HAP-1 (cell line): ENCODE data around the gene BEAN1.

Experiments
- DNase-seq, 2 experiments: peaks; one replicate each; pipeline ENCODE4 v3.0.0-alpha.2; 2016 to 2020; ENCODE audit warnings: low spot score in 2 of 2
- H3K27me3 ChIP-seq: fragments of 250-450 bp; sonication (Bioruptor Pico); 2 replicates; pipeline ENCODE4 v1.5.1; 2020; ENCODE audit warnings: low read depth, mild to moderate bottlenecking, moderate library complexity
- H3K36me3 ChIP-seq: fragments of 250-450 bp; sonication (Bioruptor Pico); replicated peaks from 2 replicates; pipeline ENCODE4 v1.5.1; 2020; ENCODE audit warnings: mild to moderate bottlenecking
- H3K4me1 ChIP-seq: fragments of 250-450 bp; sonication (Bioruptor Pico); 2 replicates; pipeline ENCODE4 v1.5.1; 2020; ENCODE audit warnings: mild to moderate bottlenecking
- H3K4me3 ChIP-seq: fragments of 250-450 bp; sonication (Bioruptor Pico); 2 replicates; pipeline ENCODE4 v1.5.1; 2020; ENCODE audit warnings: mild to moderate bottlenecking, moderate library complexity
- H3K9me3 ChIP-seq: fragments of 250-450 bp; sonication (Bioruptor Pico); 2 replicates; pipeline ENCODE4 v1.5.1; 2020; ENCODE audit warnings: mild to moderate bottlenecking, moderate library complexity
- in situ Hi-C: fragments of 300-500 bp; cut with MboI; formaldehyde crosslinking; loops from 3 replicates; pipeline ENCODE4 v1.14.3; 2020; ENCODE audit warnings: low sequenced_read_pairs, inconsistent platforms, mixed read lengths

The BEAN1 gene

DNA sequence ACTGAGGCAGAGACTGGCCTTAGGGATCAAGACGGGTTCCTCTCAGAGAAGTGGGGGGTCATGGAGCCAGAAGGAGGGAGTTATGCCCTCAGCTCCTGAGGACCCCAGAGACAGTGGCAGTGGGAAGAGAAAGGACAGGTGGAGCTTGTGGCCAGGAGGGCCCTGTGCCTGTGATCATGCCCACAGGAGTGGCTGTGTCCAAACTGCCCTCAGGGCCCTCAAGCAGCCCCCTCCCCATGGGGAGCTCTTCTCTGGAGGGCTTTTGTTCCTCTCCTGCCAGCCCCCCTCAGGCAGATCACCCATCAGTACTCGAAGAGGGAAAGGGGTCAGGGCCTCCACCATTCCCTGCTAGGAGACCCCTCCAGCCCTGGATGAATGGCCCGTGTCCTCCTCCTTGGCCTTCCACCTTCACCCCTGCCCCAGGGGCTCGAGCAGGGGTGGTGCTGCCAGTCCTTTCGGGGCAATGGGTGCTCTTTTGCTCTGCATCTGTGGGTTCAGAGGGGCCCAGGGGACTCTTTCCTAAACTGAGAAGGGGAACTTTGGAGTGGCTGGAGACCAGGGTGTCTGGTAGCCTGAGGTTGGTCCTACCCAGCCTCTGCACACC, 52.7 kb downstream of the BEAN1 start:
- H3K4me3 ChIP-seq, result no peak overlapping the region
- H3K9me3 ChIP-seq, result no peaks in the 10 kb centered on the region
- no peaks in the 10 kb centered on the region for H3K36me3 ChIP-seq
- DNase-seq, result no peak
- peaks cover 11% of the 10 kb centered on the region for H3K27me3 ChIP-seq
- in situ Hi-C loops, result loop anchor here (5.0 kb wide), 1 partner anchor 67 kb away; no protein-coding TSS in a partner anchor
- H3K4me1 ChIP-seq, result no peaks in the 10 kb centered on the region

GRCh38 chr16:66480265-66481080, 53.4 kb downstream of the BEAN1 start:
- peaks cover 4% of the 10 kb centered on the region; the same call in 1 of the 2 replicates for H3K27me3 ChIP-seq
- H3K9me3 ChIP-seq, result no peaks in the 10 kb centered on the region
- no peaks in the 10 kb centered on the region for H3K4me1 ChIP-seq
- in situ Hi-C loops, result no loop called here
- H3K36me3 ChIP-seq, result no peaks in the 10 kb centered on the region
- DNase-seq, result no peak
- no peak overlapping the region for H3K4me3 ChIP-seq

DNA sequence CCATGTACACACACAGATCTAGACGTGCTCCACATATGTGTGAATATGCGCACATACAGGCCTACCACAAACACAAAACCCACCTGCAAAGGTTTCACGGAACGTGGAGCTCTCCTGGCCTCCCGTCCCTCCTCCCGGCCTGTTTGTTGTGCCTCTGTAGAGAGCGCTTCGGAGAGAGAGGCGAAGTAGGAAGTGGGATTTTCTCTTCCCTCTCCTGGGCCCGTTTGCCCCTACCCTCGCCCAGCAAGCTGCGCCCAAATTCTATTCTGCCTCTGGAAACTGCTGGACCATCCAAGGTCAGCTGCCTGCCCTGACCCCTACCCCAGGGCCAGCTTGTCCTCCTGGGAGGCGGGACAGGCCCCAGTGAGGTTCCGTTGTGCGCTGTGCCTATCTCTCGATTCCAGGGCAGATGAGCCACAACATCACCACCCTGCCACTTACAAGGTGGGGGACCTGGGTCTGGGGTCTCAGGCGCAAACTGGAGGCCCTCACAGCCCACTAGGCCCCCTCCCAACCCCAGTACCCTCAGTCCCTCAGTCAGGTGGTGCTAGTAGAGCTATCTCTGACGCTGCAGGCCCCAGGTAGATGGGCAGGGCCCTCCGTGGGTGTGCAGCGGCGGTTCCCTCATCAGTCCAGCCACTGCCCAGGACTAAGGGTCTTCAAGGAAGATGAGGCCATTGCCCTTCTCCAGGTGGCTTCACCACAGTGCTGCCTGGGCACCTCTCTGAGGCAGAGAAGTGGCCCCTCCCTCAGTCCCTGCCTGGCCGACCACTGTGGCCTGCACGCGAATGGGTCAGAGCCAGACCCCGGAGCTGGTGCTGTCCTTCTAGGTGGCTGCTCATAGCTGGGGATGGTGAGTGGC, 54.2 kb downstream of the BEAN1 start:
- Histone ChIP-seq H3K4me3 (no peak overlapping the region), H3K9me3 (no peaks in the 10 kb centered on the region), H3K27me3 (peaks cover 2% of the 10 kb centered on the region; the same call in 1 of the 2 replicates), H3K4me1 (no peaks in the 10 kb centered on the region), H3K36me3 (no peaks in the 10 kb centered on the region)
- in situ Hi-C loops, result no loop called here
- DNase-seq, result no peak

DNA sequence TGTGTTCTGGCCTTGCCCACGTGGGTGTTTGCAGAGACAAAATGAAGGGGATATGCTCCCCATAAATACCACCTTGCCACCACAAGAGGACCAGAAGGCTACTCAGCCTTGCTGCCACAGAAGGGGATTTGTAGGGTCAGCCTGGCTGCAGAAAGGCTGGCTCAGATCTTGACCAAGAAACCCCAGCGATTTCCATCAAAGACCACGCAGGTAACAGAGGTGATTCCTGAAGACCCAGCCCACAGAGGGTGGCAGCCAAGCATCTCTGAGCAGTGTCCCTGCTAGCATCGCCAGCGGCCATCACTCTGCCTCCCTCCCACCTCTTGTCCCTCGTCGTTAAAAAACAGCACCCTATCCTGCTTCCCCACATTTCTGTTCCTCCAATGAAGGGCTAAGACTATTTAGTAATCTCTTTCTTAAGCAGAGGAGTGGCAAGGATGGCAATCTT, 54.9 kb downstream of the BEAN1 start:
- no peaks in the 10 kb centered on the region for H3K27me3 ChIP-seq
- H3K4me1 ChIP-seq, result no peaks in the 10 kb centered on the region
- in situ Hi-C loops, result no loop called here
- no peak overlapping the region for H3K4me3 ChIP-seq
- no peaks in the 10 kb centered on the region for H3K9me3 ChIP-seq
- DNase-seq, result no peak
- no peaks in the 10 kb centered on the region for H3K36me3 ChIP-seq

DNA sequence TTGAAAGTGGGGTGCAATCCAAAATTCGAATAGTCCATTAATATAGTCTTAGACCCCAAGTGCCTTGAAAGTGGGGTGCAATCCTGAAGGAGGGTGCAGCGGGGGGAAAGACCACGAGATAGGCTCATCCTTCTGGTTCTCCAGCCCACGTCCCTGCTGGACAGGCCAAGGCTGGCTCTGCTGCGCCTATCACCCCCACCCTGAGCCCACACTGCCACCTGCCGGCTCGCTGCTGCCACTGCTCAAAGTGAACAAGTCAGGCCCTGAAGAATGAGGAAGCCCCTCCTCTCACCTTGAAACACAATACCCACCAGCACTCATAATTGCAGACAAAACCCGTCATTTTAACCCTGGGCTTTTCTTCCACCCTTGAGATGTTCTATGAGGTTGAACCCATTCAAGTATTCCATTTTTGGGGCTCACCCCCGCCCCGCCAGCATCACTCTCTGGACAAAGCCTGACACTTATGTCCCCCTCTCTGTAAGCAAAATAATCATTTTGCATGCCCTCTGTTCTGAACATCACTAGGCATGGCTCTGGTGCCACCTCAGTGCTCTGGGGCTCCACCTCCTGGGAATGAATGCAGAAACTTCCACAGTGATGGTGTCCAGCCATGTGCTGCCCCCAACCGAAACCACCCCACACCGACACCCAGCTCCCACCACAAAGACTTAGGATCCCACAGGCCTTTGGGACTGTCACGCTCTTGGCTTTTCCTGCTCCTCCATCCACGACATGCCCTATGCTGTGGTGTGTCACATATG, 56.8 kb downstream of the BEAN1 start:
- H3K9me3 ChIP-seq, result no peaks in the 10 kb centered on the region
- in situ Hi-C loops, result no loop called here
- H3K36me3 ChIP-seq, result no peaks in the 10 kb centered on the region
- H3K4me3 ChIP-seq, result no peak overlapping the region
- no peaks in the 10 kb centered on the region for H3K4me1 ChIP-seq
- no peaks in the 10 kb centered on the region for H3K27me3 ChIP-seq
- DNase-seq, result peak; percentile 76 to 91

- no peak for DNase-seq
- no peaks in the 10 kb centered on the region for H3K36me3 ChIP-seq
- H3K4me3 ChIP-seq, result no peak overlapping the region
- no peaks in the 10 kb centered on the region for H3K4me1 ChIP-seq
- in situ Hi-C loops, result no loop called here
- no peaks in the 10 kb centered on the region for H3K9me3 ChIP-seq
- H3K27me3 ChIP-seq, result no peaks in the 10 kb centered on the region
Measured at GRCh38 chr16:66484453-66485213, 57.5 kb downstream of the BEAN1 start.

- H3K9me3 ChIP-seq, result no peaks in the 10 kb centered on the region
- in situ Hi-C loops, result no loop called here
- no peaks in the 10 kb centered on the region for H3K27me3 ChIP-seq
- H3K4me3 ChIP-seq, result no peak overlapping the region
- H3K36me3 ChIP-seq, result no peaks in the 10 kb centered on the region
- no peaks in the 10 kb centered on the region for H3K4me1 ChIP-seq
- no peak for DNase-seq
Measured at GRCh38 chr16:66485376-66485775, 58.3 kb downstream of the BEAN1 start.

DNA sequence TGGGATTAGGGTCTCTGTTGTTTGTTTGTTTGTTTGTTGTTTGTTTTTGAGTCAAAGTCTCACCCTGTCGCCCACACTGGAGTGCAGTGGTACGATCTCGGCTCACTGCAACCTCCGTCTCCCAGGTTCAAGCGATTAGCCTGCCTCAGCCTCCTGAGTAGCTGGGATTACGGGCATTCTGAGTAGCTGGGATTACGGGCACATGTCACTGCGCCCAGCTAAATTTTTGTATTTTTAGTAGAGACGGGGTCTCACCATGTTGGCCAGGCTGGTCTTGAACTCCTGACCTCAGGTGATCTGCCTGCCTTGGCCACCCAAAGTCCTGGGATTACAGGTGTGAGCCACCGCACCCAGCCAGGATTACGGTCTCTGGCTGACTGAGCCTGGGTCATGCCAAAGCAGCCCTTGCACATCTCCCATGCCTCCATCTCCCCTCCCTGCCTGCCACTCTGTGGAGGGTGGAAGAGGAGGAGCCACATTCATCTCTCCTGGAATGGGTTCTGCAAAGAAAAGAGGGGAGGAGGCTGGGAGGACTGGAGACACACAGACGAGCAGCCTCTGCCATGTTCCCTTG, 59.2 kb downstream of the BEAN1 start:
- Histone ChIP-seq H3K4me3 (no peak overlapping the region), H3K36me3 (no peaks in the 10 kb centered on the region), H3K9me3 (no peaks in the 10 kb centered on the region), H3K27me3 (no peaks in the 10 kb centered on the region), H3K4me1 (no peaks in the 10 kb centered on the region)
- in situ Hi-C loops, result no loop called here
- no peak for DNase-seq

DNA sequence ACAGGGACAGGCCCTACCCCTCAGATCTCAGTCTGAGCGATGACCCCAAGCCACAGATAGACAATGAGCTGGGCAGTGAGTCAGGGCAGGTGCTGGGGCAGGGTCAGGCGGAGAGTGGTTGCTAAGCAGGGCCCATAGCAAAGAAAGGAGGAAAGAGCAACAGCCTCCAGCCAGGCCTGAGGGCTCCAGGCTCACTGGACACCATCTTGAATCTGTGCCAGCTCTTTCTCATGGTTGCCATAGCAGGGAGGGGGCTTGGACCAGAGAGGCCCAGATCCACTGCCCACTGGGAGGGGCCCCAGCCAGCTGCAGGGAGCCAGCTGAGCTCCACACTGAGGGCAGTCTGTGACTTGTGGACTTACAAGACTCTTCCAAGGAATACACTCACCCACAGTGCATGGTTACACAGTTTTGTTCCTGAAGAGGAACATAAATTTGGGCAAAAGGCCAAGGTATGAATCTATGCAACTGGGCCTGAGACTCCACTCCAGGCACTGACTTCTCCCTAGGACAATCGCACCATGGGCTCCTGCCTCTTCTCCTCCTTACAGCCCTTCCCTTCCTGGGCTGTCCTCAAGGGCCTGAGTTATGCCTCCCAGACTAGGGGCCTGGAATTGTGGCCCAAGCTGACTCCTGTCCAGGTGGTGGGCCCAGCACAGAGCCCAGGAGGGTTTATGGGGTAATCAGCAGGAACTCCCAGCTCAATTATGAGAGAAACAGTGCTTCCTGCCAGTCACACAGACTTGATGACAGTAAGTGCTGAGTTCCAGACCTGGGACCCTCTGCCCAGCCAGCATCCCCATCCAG, 59.9 kb downstream of the BEAN1 start:
- Histone ChIP-seq H3K4me1 (no peaks in the 10 kb centered on the region), H3K27me3 (no peaks in the 10 kb centered on the region), H3K9me3 (no peaks in the 10 kb centered on the region), H3K4me3 (no peak overlapping the region), H3K36me3 (no peaks in the 10 kb centered on the region)
- no peak for DNase-seq
- in situ Hi-C loops, result no loop called here

DNA sequence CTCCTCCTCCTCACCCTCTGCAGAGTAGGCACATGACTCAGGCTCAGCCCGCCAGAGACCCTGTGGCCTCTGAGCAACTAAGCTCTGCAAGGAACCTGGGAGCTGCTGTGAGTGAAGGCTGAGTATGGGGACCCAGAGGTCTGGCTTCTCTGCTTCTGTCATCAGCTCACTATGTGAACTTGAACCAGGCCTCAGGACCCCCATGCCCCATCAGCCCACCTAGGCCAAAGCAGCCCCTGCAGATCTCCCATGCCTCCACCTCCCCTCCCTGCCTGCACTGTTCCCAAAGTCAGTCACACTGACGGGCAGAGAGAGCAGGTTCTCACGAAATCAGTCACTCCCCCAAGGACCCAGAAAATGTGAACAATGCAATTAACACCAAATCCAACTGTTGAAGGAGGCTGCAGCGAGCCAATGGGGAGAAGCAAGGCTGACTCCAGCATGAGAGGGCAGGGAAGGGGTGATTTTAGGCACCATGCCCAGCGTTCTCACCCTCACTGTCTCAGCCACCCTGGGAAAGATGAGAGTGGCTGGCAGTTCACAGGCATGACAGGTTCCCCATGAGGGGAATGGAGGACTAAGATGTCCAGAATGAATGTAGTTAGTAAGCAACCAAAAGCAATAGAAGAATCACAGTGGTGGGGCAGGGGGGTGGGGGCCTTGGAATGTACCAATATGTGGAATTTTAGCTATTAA, 60.6 kb downstream of the BEAN1 start:
- no peak overlapping the region for H3K4me3 ChIP-seq
- H3K4me1 ChIP-seq, result no peaks in the 10 kb centered on the region
- in situ Hi-C loops, result no loop called here
- no peaks in the 10 kb centered on the region for H3K27me3 ChIP-seq
- H3K9me3 ChIP-seq, result no peaks in the 10 kb centered on the region
- DNase-seq, result no peak
- no peaks in the 10 kb centered on the region for H3K36me3 ChIP-seq

- Histone ChIP-seq H3K36me3 (no peaks in the 10 kb centered on the region), H3K9me3 (no peaks in the 10 kb centered on the region), H3K4me3 (no peak overlapping the region), H3K4me1 (no peaks in the 10 kb centered on the region), H3K27me3 (no peaks in the 10 kb centered on the region)
- in situ Hi-C loops, result no loop called here
- DNase-seq, result no peak
Measured at GRCh38 chr16:66488505-66488904, 61.4 kb downstream of the BEAN1 start.
